ENCODE data around the gene SLC25A22.

SLC25A22 gene

DNA sequence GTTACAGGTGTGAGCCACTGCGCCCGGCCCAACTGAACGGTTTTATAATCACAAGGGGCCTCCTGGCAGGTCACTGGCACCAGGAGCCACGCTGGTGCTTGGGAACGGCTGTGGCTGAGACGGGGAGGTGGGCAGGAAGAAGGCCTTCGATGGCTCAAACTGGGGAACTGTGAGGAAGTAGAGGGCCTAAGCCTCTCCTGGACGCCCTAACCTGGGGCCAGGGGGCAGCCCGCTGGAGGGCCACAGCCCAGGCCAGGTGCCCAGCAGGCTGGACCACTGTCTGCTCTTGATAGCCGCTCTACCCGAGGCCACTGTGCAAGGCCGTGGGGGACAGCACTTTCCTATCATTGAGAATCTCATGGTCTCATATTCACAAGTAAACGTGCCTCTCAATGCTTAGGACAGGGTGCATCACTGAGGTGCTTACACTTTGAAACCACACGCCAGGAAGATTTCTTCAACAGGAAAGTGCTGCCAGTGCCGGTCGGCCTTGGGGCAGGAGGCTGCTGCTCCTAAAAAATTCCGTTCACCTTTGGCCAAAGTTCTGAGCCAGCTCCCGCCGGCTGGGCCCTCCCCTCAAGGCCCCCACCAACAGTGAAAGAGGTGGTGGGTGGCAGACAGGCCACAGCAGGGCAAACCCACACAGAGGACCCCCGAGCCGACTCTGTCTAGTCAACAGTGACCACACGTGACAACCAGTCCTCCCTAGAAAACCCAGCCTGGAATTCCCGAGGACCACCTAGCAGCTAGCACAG lies 28.0 kb downstream of the SLC25A22 start:
- no peak for DNase-seq

DNA sequence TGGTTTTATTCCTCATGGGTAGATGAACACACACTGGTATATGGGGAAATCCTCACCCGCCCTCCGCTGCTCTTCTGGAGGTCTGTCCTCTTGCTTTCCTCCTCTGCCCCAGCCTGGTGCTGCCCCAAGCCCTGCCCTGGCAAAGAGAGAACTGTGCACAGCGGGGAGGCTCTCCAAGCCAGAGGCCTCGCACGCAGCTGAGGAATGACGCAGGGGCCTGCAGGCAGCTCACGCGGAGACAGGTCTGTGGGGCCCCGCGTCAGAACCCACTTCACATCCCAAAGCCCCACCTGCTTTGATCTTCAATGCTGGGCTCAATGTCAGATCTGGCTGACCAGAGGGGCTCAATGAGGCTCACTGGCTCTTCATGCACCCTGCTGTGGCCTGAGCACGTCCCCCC lies 30.8 kb downstream of the SLC25A22 start:
- DNase-seq, result no peak

DNA sequence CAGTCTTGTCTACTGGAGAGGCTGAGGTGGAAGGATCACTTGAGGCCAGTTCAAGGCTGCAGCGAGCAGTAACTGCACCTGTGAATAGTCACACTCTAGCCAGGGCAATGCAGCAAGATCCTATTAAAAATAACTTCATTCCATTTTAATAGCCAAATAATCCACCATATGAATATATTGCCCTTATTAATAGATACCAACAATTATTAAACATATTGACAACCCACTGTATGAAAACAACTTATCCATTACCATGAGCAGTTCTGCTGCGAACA lies 31.2 kb downstream of the SLC25A22 start:
- DNase-seq, result no peak

DNA sequence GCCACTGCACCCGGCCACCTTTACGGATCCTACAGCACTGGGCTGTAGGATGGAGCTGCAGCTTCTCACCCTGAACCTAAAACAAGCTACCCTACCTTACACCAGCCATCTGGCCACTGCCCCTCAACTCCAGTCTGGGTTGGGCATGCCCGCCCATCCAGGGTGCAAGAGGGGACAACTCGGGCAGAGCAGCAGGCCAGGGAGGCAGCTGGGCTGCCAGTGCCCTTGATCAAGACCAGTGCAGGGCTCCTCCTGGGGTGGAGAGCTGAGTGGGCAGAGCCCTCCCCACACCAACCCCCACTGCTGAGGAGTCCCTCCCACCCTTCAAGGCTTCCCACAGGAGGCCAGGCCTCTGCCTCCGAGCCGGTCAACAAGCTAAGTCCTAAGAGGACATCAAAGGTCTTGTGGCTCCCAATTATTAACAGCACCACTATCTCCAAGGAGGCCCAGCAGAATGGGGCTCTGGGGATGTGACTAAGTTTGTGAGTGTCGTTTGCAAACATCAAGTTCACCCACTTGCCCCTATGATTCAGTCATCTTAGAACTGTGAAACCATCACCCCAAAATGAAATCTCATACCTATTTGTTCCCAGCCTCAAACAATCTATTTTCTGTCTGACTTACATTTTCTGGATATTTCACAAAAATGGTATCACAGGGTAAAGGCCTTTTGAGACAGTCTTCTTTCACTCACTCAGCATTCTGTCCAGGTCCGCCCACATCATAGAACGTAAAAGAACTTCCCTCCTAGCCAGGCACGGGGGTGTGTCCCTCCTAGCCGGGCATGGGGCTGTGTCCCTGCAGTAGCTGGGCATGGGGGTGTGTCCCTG lies 31.8 kb downstream of the SLC25A22 start:
- no peak for DNase-seq

DNA sequence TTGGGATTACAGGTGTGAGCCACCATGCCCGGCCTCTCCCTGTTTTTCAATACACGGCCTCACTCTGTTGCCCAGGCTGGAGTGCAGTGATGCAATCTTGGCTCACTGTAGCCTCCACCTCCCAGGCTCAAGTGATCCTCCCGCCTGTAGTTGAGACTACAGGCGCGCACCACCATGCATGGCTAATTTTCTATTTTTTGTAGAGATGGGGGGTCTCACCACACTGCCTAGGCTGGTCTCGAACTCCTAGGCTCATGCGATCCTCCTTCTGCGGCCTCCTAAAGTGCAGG lies 32.3 kb downstream of the SLC25A22 start:
- no peak for DNase-seq

DNA sequence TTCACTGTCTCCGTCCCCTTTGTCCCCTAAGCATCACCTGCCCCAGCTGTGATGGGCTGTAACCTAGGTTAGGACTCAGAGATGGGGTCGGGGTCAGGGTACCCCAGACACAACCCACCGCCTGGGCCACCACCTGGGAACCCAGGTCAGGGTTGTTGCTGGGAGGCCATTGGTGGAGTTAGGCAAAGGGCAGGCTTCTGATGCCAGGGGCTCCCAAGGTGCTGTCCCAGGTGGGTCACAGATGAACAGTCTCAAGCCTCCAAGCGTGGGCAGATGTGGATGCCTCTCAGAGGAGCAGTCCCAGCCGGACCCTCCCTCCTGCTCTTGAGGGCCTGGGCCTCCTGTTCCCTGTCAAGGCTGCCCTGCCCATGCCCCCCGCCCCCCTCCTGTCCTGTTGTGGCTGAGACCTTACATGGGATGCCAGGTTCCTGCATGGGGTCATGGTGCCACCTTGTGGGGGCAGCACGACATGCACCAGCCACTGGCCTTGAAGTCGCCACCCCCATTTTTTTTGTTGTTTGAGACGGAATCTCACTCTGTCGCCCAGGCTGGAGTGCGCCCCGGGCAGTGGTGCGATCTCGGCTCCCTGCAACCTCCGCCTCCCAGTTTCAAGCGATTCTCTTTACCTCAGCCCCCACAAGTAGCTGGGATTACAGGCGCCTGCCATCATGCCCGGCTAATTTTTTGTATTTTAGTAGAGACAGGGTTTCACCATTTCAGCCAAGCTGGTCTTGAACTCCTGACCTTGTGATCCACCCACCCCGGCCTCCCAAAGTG lies 32.9 kb downstream of the SLC25A22 start:
- no peak for DNase-seq

DNA sequence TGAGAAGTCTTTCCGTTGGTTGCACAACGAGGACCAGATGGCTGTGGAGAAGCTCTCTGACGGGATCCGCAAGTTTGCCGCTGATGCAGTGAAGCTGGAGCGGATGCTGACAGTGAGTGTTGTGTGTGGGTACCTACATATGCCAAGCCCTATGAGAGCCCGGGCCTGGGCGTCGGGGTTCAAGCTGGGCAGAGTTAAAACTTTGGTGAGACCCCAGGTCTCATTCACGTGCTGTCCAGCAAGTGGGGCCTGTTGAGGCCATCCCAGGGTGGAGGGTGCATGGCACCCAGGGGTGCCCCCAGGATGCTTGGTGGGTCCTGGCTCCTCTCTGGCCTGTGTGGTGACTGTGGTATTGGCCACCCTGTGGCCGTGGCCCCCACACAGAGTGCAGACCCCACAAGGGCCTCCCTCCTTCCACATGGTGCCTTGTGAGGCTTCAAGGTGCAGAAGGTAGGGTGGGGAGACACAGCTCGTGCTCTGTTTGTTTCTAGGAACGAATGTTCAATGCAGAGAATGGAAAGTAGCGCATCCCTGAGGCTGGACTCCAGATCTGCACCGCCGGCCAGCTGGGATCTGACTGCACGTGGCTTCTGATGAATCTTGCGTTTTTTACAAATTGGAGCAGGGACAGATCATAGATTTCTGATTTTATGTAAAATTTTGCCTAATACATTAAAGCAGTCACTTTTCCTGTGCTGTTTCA lies 33.6 kb downstream of the SLC25A22 start:
- DNase-seq, result no peak

DNA sequence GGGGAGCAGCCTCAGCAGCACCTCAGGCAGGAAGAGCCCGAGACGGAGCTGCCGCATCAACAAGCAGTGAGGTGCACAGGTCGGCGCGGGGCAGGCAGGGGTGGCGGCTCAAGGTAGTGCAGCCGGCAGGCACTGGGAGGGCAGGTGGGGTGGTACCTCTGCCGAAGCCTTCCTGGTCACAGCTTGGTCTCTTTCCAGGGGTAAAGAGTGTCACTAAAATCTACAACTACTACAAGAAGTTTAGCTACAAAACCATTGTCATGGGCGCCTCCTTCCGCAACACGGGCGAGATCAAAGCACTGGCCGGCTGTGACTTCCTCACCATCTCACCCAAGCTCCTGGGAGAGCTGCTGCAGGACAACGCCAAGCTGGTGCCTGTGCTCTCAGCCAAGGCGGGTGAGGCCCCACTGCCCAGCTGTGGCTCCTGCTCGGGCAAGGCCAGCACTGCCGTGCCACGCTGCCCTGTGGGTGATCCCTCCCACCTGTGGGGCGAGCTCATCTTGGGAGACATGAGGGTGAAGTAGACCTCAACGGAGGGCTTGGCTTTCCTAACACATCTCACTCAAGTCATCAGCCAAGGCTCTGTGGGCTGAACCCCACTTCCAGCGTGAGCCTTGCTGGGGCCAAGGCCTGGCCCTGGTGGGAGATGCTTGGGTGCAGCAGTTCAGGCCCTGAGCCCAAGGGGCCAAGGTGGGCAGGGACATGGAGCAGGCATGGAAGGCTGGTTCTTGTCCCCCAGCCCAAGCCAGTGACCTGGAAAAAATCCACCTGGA lies 34.3 kb downstream of the SLC25A22 start:
- no peak for DNase-seq

DNA sequence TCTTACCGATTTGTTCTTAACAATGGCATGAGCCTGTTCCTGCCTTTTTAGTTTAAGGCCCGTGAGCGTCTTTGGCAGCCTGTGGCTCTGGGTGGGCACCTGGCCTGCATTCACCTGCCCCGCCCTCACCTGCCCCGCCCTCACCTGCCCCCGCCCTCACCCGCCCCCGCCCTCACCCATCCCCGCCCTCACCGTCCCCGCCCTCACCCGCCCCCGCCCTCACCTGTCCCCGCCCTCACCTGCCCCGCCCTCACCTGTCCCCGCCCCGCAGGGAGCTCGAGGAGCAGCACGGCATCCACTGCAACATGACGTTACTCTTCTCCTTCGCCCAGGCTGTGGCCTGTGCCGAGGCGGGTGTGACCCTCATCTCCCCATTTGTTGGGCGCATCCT lies 35.0 kb downstream of the SLC25A22 start:
- DNase-seq, result peak; percentile 82

DNA sequence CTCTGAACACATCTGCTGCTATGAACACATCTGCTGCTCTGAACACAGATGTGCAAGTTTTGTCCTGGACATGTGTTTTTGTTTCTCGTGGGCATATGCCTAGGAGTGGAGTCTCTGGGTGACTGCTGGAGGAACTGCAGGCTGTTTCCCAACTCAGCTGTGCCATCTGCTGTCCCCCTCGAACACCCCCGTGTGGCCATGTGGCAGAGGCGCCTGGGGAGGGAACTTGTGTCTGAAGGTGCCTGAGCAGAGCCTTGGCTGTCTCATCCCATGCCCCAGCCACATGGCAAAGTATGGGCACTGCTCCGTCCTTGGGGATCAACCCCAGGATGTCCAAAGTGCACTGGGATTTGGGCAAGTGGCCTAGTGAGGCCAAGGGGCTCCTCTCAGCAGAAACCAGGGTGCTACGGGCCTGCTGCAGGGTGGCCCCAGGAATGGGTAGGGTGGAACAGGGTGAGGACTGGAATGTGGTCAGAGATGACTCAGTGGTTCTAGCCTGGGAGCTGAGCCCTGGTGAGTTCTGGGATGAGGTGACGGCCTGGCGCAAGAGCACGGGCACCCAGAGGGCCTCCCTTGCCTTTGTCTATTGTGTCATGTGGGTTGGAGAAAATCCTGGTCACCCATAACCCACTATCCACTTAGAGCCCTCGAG lies 35.5 kb downstream of the SLC25A22 start:
- no peak for DNase-seq

DNA sequence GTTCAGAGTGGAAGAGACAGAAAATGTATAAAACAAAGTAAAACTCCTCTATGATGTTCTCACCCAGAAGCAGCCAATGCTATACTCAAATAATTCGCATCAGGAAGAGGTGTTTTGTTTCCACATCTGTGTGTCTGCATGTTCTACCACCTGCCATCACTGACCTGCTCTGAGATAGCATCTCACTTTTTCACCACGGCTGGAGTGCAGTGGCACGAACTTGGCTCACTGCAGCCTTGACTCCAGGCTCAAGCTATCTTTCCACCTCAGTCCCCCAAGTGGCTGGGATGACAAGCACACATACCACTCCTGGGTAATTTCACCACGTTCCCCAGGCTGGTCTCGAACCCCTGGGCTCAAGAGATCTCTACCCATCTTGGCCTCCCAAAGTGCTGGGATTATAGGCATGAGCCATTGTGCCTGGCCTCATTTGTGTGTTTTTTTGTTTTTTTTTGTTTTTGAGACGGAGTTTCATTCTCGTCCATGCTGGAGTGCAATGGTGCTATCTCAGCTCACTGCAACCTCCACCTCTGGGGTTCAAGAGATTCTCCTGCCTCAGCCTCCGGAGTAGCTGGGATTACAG lies 36.5 kb downstream of the SLC25A22 start:
- no peak for DNase-seq

DNA sequence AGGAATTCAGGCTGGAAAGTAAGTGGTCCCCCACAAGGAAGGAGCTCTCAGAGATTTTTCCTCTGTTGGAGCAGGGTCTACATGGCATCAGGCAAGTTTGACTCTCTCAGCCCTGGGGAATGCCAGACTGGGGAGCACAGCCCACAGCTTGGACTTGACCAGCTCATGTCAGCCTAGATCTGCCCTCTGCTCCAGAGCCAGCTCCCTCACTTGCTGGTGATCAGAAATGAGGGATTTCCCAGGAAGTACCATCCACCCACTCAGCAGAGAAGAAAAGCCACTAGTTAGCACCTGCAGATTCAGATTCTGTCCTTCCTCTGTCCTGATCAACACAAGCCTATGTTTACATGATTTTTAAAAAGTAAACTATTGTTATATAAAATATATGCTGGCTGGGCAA lies 37.8 kb downstream of the SLC25A22 start:
- no peak for DNase-seq

DNA sequence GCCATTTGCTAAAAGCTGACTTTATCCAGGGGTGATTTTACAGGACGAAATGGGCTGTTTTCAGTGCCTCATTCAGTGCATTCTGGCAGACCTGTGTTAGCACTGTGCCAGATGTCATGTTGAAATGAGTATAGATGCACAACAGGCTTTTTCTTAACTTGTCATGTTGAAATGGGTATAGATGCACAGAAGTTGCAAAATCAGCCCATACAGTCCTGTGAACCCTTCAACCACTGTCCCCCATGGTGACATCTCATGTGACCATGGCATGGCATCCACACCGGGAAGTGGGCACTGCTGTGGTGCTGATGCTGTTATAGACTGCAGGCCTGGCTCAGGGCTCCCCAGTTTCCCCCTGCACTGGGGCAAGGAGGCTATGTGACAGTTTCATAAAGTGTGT lies 48.4 kb downstream of the SLC25A22 start:
- no peak for DNase-seq

DNA sequence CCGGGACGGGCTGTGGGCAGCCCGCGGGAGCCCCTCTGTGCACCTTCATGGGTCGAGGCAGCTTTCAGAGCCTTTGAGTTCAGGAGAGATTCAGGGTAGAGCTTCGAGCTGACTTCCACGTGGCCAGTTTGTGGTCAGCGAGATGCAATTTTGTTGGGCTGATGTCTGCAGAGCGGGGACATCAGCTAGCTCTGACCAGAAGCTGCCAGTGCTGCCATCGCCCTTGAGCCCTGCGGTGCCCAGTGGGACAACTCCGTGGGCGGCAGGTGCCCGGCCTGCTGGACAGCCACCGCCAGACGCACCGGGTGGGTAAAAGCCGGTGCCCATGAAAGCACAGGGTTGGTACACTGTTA lies 50.1 kb downstream of the SLC25A22 start:
- no peak for DNase-seq

DNA sequence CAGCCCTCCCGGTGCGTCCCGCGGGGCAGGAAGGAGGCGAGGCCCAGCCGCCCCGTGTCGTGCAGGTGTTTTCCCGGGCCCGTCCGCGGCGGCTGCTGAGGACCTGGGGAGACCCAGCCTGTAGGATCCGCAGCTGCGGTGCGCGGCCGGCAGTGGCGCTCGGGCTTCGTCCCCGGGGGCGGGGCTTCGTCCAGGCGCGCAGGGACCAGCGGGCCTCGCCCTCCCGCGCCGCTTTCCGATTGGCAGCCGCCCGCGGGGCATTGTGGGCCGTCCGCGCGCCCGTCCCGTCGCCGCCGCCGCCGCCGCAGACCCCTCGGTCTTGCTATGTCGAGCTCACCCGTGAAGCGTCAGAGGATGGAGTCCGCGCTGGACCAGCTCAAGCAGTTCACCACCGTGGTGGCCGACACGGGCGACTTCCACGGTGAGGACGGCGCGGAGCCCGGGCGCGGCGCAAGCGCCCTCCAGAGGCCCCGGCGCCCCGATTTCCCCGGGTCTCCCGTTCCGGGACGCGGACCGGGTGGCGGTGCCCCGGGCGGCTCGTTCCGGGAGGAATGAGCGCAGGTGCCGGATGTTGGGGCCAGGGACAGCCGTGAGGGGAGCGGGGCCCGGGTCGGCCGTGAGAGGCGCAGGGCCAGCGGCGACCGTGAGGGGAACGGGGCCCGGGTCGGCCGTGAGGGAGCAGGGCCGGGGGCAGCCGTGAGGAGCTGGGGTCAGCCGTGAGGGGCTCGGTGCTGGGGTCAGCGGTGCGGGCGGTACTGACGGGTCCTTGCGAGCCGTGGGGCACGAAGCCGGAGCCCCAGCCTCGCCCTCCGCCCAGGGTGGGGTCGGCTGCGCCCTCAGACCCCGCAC lies 50.7 kb downstream of the SLC25A22 start, which contains the start of gene TALDO1:
TALDO1 (plus strand) TSS at position 307 of the 849 bp plus-strand sequence; CDS start at position 325, 18 bp downstream.
- peak; percentile 87 for DNase-seq

DNA sequence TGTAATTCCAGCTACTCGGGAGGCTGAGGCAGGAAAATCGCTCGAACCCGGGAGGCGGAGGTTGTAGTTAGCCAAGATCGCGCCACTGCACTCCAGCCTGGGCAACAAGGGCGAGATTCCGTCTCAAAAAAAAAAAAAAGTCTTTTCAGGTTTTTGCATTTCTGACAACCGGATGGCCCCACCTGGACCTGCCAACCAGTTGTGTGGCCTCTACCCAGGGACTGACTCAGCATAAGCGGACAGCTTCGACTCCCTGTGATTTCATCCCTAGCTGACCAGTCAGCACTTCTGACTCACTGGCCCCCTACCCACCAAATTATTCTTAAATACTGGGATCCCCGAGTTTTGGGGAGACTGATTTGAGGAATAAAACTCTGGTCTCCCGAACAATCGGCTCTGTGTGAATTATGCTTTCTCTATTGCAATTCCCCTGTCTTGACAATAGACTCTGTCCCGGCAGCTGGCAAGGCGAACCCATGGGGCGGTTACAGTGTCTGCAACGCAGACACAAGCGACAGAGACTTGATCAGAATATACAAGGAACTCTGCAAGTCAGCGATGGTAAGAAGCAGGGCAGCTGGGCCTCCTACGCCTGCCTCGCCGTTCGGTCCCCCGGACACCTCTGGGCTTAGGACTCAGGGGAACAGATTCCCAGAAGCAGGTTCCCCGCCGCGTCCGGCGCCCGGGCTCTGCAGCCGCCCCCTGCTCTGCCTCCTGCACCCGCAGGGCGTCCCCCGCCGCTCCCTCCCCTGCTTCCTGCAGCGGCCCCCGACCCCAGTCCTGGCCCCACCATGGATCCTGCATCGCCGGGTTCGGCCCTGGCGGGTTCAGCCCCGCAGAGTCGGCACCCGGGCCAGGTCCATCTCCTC lies 51.6 kb downstream of the SLC25A22 start:
- DNase-seq, result no peak

DNA sequence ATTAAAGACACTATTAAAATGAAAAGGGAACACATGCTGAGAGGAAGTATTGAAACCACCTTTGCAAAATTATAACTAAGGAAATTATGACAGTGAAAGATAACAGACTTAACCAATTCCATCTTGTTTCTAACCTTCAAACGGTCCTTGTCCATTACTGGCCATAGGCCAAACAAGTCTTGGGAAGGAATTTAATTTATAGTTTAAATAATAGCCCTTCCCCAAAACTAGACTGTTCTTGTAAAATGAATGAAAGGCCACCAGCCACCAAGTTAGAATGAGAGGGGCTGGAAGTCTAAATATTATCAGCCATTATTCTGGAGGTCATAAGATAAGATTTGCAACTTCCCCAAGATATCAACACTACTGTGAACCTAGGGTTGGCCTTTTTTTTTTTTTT lies 52.7 kb downstream of the SLC25A22 start:
- DNase-seq, result no peak

DNA sequence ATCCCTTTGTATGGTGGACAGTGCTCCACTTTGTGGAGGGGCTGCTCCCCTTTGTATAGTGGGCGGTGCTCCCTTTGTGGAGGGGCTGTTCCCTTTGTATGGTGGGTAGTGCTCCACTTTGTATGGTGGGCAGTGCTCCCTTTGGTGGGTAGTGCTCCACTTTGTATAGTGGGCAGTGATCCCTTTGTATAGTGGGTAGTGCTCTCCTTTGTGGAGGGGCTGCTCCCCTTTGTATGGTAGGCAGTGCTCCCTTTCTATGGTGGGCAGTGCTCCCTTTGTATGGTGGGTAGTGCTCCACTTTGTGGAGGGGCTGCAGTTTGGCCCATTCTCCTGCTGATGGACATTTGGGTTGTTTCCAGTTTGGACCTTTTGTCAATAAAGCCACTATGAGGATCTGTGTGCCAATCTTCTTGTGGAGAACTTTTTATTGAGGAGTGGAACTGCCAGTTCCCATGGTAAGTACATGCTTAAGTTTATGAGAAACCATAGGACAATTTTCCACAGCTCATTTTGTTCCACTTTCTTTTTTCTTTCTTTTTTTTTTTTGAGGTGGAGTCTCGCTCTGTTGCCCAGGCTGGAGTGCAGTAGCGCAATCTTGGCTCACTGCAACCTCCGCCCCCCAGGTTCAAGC lies 55.4 kb downstream of the SLC25A22 start:
- DNase-seq, result no peak

DNA sequence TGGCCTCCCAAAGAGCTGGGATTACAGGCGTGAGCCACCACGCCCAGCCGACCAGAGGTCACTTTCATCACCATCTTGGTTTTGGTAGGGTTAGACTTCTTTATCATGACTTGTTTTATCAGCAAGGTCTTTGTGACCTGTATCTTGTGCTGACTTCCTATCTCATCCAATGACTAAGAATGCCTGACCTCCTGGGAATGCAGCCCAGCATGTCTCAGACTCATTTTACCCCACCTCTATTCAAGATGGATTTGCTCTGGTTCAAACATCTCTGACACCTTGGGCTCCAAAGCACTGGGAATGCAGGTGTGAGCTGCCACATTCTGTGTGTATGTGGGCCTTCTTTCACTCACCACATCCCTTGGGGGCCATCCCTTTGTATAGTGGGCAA lies 55.9 kb downstream of the SLC25A22 start:
- no peak for DNase-seq
